ENCODE data around the gene TRPC5OS. TPM values are rescaled to one million over a fixed set of nuclear protein-coding genes. Genes with fewer than 3 reads are reported as not detected.

The TRPC5OS gene
- total RNA-seq, 2 experiments from 2014 or later, result not detected

DNA sequence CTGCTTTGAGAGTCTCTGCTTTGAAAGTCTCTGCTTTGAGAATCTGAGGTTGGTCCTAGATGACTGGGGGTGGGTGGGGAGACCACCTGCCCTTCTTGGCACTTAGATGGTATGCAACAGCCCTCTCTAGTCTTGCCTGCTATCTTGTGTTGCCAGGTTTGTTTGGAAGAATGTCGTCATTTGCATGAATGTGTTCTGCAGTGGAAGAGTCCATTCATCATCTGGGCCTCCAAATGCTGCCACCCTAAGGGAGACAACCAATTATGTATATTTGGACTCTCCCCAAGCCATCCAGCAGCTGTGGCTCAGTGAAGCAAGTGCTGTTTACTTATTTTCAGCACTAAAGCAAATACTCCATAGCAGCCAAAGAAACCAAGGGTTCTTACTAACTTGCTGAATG is 44.6 kb upstream of the TRPC5OS start:
- no peaks in the 10 kb centered on the region for H3K36me3 ChIP-seq (ENCODE audit: insufficient read depth, low read length)
- ChIA-PET CTCF (no interaction called here), POLR2A (no interaction called here)
- H3K27me3 ChIP-seq (ENCODE audit: control insufficient read depth in 1 of 2, insufficient read depth in 2 of 2, low read length in 2 of 2), result no peaks in the 10 kb centered on the region
- Mint-ChIP-seq H3K27me3 (no peaks in the 10 kb centered on the region), H3K4me1 (ENCODE audit: low read depth) (no peaks in the 10 kb centered on the region), H3K36me3 (ENCODE audit: low read depth) (no peaks in the 10 kb centered on the region), H3K9me3 (no peaks in the 10 kb centered on the region), H3K27ac (no peak overlapping the region), H3K4me3 (no peak overlapping the region)
- TF ChIP-seq, protein P1, sequence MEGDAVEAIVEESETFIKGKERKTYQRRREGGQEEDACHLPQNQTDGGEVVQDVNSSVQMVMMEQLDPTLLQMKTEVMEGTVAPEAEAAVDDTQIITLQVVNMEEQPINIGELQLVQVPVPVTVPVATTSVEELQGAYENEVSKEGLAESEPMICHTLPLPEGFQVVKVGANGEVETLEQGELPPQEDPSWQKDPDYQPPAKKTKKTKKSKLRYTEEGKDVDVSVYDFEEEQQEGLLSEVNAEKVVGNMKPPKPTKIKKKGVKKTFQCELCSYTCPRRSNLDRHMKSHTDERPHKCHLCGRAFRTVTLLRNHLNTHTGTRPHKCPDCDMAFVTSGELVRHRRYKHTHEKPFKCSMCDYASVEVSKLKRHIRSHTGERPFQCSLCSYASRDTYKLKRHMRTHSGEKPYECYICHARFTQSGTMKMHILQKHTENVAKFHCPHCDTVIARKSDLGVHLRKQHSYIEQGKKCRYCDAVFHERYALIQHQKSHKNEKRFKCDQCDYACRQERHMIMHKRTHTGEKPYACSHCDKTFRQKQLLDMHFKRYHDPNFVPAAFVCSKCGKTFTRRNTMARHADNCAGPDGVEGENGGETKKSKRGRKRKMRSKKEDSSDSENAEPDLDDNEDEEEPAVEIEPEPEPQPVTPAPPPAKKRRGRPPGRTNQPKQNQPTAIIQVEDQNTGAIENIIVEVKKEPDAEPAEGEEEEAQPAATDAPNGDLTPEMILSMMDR (IDR thresholded peaks at IDR 0.05), result no peak
- H3K4me1 ChIP-seq (ENCODE audit: insufficient read depth, low read length), result no peaks in the 10 kb centered on the region
- no peak for ATAC-seq (ENCODE audit: poor library complexity)
- no peak for DNase-seq
- H3K4me3 ChIP-seq (ENCODE audit: low read length), result no peak overlapping the region
- no peak overlapping the region for H3K27ac ChIP-seq (ENCODE audit: low read depth in 1 of 2, low read length in 2 of 2)
- intact Hi-C loops (cut with DNase I, micrococcal nuclease), result no loop called here
- no peaks in the 10 kb centered on the region for H3K9me3 ChIP-seq (ENCODE audit: control insufficient read depth in 1 of 2, insufficient read depth in 1 of 2, low read length in 2 of 2)

DNA sequence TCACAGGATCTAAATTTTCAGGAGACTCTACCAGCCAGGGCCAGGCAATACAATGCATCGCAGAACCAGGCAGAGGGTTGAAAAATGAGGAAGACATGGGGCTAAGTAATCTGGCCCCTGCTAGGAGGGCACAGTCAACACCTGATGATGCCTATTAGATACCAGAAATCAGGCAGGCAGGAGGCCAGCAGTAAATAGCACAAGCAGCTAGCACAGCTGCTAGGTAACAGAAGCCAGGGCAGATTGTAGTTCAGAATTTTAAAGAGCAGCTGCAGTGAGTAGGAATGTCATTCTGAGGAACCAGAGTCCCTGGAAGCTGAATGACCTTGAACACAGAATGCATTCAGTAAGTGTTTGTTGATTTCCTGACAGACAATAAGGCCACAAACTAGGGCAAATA is 38.8 kb upstream of the TRPC5OS start:
- intact Hi-C loops (cut with DNase I, micrococcal nuclease), result no loop called here

DNA sequence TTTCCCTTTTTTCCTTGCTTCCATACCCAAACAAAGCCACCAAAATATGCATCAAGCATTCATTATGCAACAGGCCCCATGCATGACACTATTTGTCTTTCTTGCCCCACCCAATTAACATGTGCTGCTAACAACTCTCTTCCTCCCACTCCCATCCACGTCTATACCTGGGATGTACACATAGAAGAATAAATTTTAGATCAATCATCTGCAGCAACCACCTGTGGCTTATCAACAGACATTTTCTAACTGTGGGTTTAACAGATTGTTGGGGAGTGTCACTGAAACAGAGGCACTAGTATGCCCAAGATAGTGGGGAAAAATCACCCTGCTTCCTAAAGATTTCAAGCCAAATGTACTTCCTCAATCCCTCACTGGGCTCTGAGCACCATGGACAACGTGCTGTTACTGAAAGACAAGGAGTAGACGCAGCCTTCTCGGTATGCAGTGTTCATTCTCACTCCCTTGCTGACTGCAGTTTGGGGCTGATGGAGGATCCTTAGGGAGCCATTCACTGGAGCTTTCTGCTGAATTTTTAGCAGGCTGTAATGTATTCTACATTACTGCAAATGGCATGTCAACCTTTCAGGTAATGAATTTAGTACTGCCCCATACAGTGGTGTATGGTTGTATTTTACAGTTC is 28.4 kb upstream of the TRPC5OS start:
- no peak overlapping the region for H3K27ac Mint-ChIP-seq
- H3K4me3 Mint-ChIP-seq, result no peak overlapping the region
- intact Hi-C loops (cut with DNase I, micrococcal nuclease), result no loop called here
- Histone ChIP-seq H3K4me1 (ENCODE audit: insufficient read depth, low read length) (no peaks in the 10 kb centered on the region), H3K27me3 (ENCODE audit: control insufficient read depth in 1 of 2, insufficient read depth in 2 of 2, low read length in 2 of 2) (no peaks in the 10 kb centered on the region), H3K27ac (ENCODE audit: low read depth in 1 of 2, low read length in 2 of 2) (no peak overlapping the region), H3K9me3 (ENCODE audit: control insufficient read depth in 1 of 2, insufficient read depth in 1 of 2, low read length in 2 of 2) (no peaks in the 10 kb centered on the region), H3K36me3 (ENCODE audit: insufficient read depth, low read length) (no peaks in the 10 kb centered on the region), H3K4me3 (ENCODE audit: low read length) (no peak overlapping the region)
- no peaks in the 10 kb centered on the region for H3K4me1 Mint-ChIP-seq (ENCODE audit: low read depth)
- POLR2A ChIA-PET, result no interaction called here
- DNase-seq (no peak), ATAC-seq (ENCODE audit: poor library complexity) (no peak)
- TF ChIP-seq, protein P1 (IDR thresholded peaks at IDR 0.05), result no peak
- H3K27me3 Mint-ChIP-seq, result peaks cover 7% of the 10 kb centered on the region
- CTCF ChIA-PET, result no interaction called here
- no peaks in the 10 kb centered on the region for H3K9me3 Mint-ChIP-seq
- no peaks in the 10 kb centered on the region for H3K36me3 Mint-ChIP-seq (ENCODE audit: low read depth)

More for the DNA sequence above, 38.8 kb upstream of the TRPC5OS start:
- H3K36me3 Mint-ChIP-seq (ENCODE audit: low read depth), result no peaks in the 10 kb centered on the region
- POLR2A ChIA-PET, result no interaction called here
- CTCF ChIA-PET, result no interaction called here
- H3K4me3 ChIP-seq (ENCODE audit: low read length), result no peak overlapping the region
- no peaks in the 10 kb centered on the region for H3K9me3 ChIP-seq (ENCODE audit: control insufficient read depth in 1 of 2, insufficient read depth in 1 of 2, low read length in 2 of 2)
- H3K4me1 ChIP-seq (ENCODE audit: insufficient read depth, low read length), result no peaks in the 10 kb centered on the region
- no peaks in the 10 kb centered on the region for H3K27me3 Mint-ChIP-seq
- H3K27me3 ChIP-seq (ENCODE audit: control insufficient read depth in 1 of 2, insufficient read depth in 2 of 2, low read length in 2 of 2), result no peaks in the 10 kb centered on the region
- H3K9me3 Mint-ChIP-seq, result no peaks in the 10 kb centered on the region
- no peak overlapping the region for H3K4me3 Mint-ChIP-seq
- TF ChIP-seq, protein P1 (IDR thresholded peaks at IDR 0.05), result no peak
- DNase-seq (no peak), ATAC-seq (ENCODE audit: poor library complexity) (no peak)
- no peaks in the 10 kb centered on the region for H3K4me1 Mint-ChIP-seq (ENCODE audit: low read depth)
- H3K27ac Mint-ChIP-seq, result no peak overlapping the region
- H3K27ac ChIP-seq (ENCODE audit: low read depth in 1 of 2, low read length in 2 of 2), result no peak overlapping the region
- H3K36me3 ChIP-seq (ENCODE audit: insufficient read depth, low read length), result no peaks in the 10 kb centered on the region
